PC-3 (cell line): ENCODE results near the gene LTB.

Source experiments
- EZH2 ChIP-seq: fragments of 300-600 bp; sonication (generic); IDR thresholded peaks from one replicate; pipeline ENCODE4 v1.6.1; 2017; ENCODE audit warnings: antibody characterized with exemption, mild to moderate bottlenecking, low read length; ENCODE audit not compliant: unreplicated experiment
- EZH2phosphoT487 ChIP-seq: fragments of 300-600 bp; sonication (generic); IDR thresholded peaks from 2 replicates; pipeline ENCODE4 v1.6.1; 2018; ENCODE audit warnings: mild to moderate bottlenecking, antibody characterized with exemption, low read length, borderline replicate concordance
- TF ChIP-seq, protein P1 (sequence below): fragments of 300-600 bp; sonication (generic); conservative IDR thresholded peaks from 2 replicates; pipeline ENCODE4 v1.5.1; 2017; ENCODE audit warnings: antibody characterized with exemption, low read depth, mild to moderate bottlenecking, low read length

DNA sequence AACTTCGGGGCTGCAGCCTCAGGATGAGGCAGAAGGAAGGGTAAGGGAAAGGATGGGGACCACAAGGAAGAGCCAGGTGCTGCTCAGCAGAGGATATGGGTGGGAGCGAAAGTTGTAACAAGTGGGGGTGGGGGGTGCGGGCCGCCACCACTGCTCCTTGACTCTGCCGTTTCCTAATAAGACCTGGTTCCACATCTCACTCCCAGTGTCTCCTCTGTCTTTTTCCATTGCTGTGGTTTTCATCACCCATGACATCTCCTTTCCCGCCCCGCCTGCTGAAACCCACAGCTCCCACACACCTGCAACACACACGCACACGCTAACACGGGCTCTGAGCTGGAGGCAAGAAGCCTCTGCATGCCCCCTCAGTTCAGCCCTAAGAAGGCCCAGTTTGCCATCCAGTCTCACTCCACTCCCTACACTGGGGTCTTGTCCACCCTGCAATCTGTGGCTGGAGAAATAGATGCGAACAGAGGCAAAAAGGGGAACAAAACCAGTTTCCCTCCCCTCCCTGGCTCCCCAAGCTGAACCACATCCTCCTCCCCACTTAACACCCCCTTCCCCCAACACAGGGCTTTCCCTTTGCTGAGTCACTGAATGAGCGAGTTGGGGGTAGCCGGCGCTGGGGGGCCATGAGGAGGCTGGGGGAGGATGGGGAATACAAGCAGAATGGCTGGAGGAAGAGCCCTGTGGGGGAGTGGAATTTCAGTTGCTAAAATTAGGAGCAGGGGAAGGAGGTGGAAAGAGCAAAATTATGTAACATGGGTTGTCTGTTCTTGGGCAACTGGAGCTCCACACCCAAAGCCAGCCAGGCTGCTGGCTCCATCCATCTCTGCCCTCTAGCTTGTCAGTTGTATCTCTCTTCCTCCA, 23.4 kb downstream of the LTB start:
- TF ChIP-seq, protein P1, sequence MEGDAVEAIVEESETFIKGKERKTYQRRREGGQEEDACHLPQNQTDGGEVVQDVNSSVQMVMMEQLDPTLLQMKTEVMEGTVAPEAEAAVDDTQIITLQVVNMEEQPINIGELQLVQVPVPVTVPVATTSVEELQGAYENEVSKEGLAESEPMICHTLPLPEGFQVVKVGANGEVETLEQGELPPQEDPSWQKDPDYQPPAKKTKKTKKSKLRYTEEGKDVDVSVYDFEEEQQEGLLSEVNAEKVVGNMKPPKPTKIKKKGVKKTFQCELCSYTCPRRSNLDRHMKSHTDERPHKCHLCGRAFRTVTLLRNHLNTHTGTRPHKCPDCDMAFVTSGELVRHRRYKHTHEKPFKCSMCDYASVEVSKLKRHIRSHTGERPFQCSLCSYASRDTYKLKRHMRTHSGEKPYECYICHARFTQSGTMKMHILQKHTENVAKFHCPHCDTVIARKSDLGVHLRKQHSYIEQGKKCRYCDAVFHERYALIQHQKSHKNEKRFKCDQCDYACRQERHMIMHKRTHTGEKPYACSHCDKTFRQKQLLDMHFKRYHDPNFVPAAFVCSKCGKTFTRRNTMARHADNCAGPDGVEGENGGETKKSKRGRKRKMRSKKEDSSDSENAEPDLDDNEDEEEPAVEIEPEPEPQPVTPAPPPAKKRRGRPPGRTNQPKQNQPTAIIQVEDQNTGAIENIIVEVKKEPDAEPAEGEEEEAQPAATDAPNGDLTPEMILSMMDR = no peak
- TF ChIP-seq EZH2 (no peak), EZH2phosphoT487 (no peak)
